ENCODE results near the gene CMPK2. TPM values are rescaled to one million over a fixed set of nuclear protein-coding genes. Genes with fewer than 3 reads are reported as not detected.

The CMPK2 gene
- total and polyA plus RNA-seq, 9 of the 15 experiments (the other 6 are each of a cell fraction or from before 2014, with no cell fraction given): 2.6 to 10.5 (median 5.0) TPM

DNA sequence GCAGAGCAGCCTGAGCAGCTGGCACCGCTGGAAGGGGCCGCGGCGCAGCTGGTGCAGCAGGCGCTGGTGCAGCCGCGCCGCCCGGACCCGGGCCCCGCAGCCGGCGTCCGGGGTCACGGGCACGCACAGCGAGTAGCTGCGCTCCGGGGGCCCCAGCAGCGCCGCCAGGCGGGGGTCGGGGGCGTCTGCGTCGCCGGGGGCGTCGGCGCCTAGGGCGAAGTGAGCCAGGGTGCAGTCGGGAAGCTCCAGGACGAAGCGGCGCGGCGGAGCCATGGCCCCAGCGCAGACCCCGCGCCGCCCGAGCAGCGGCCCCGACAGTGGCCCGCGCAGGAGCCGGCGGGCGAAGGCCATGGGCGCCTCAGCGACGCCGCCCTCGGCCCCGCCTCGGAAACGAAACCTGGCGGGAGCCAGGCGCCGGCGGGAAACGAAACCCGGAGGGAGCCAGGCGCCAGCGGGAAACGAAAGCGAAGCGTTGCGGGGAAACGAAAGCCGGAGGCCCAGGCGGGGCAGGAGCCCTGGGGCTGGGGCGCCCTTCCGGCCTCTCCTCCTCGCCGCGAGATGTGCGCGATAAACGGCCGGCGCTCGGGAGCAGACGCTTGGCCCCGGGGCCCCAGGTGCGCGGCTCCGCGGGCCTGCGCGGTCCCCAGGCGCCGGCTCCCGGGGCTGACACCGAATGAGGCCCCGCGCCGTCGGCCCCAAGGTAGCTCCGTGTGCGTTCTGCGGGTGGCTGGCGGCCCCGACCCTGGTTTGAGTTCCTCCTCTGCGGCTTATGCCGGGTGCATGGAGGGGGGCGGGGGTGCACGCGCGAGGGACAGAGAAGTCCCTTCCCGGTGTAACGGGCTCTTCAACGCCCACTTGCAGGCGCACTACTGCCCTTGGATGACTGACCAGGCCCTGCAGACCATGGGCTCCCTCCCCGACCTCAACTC is at the start of gene CMPK2 (continued):
- TF ChIP-seq, protein P1, sequence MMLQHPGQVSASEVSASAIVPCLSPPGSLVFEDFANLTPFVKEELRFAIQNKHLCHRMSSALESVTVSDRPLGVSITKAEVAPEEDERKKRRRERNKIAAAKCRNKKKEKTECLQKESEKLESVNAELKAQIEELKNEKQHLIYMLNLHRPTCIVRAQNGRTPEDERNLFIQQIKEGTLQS (IDR thresholded peaks at IDR 0.05): no peak
- TF ChIP-seq, protein P1 (CRISPR knock-in tag; conservative IDR thresholded peaks at IDR 0.05): no peak
- TF ChIP-seq, protein P2, sequence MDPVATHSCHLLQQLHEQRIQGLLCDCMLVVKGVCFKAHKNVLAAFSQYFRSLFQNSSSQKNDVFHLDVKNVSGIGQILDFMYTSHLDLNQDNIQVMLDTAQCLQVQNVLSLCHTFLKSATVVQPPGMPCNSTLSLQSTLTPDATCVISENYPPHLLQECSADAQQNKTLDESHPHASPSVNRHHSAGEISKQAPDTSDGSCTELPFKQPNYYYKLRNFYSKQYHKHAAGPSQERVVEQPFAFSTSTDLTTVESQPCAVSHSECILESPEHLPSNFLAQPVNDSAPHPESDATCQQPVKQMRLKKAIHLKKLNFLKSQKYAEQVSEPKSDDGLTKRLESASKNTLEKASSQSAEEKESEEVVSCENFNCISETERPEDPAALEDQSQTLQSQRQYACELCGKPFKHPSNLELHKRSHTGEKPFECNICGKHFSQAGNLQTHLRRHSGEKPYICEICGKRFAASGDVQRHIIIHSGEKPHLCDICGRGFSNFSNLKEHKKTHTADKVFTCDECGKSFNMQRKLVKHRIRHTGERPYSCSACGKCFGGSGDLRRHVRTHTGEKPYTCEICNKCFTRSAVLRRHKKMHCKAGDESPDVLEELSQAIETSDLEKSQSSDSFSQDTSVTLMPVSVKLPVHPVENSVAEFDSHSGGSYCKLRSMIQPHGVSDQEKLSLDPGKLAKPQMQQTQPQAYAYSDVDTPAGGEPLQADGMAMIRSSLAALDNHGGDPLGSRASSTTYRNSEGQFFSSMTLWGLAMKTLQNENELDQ (CRISPR knock-in tag; IDR thresholded peaks at IDR 0.05; ENCODE audit: borderline replicate concordance): no peak
- TF ChIP-seq RBM14 (IDR thresholded peaks at IDR 0.05; ENCODE audit: borderline replicate concordance, insufficient read depth, low read depth, low read length): peak; percentile 81; the same call in 1 of the 2 replicates
- no peak for TF ChIP-seq EZH2 (IDR thresholded peaks at IDR 0.05; ENCODE audit: borderline replicate concordance, low read depth, low read length)
- TF ChIP-seq MEF2A (IDR thresholded peaks at IDR 0.05; ENCODE audit: control insufficient read depth, low read depth, low read length): no peak
- TF ChIP-seq, protein P3, sequence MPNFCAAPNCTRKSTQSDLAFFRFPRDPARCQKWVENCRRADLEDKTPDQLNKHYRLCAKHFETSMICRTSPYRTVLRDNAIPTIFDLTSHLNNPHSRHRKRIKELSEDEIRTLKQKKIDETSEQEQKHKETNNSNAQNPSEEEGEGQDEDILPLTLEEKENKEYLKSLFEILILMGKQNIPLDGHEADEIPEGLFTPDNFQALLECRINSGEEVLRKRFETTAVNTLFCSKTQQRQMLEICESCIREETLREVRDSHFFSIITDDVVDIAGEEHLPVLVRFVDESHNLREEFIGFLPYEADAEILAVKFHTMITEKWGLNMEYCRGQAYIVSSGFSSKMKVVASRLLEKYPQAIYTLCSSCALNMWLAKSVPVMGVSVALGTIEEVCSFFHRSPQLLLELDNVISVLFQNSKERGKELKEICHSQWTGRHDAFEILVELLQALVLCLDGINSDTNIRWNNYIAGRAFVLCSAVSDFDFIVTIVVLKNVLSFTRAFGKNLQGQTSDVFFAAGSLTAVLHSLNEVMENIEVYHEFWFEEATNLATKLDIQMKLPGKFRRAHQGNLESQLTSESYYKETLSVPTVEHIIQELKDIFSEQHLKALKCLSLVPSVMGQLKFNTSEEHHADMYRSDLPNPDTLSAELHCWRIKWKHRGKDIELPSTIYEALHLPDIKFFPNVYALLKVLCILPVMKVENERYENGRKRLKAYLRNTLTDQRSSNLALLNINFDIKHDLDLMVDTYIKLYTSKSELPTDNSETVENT (CRISPR knock-in tag; IDR thresholded peaks at IDR 0.05): no peak
- TF ChIP-seq TCF7L2 (IDR thresholded peaks at IDR 0.05; ENCODE audit: low read depth, low read length): no peak
- no peak for TF ChIP-seq MTA2 (IDR thresholded peaks at IDR 0.05; ENCODE audit: low read depth)
- TF ChIP-seq DNMT1 (IDR thresholded peaks at IDR 0.05): no peak
- TF ChIP-seq, protein P4, sequence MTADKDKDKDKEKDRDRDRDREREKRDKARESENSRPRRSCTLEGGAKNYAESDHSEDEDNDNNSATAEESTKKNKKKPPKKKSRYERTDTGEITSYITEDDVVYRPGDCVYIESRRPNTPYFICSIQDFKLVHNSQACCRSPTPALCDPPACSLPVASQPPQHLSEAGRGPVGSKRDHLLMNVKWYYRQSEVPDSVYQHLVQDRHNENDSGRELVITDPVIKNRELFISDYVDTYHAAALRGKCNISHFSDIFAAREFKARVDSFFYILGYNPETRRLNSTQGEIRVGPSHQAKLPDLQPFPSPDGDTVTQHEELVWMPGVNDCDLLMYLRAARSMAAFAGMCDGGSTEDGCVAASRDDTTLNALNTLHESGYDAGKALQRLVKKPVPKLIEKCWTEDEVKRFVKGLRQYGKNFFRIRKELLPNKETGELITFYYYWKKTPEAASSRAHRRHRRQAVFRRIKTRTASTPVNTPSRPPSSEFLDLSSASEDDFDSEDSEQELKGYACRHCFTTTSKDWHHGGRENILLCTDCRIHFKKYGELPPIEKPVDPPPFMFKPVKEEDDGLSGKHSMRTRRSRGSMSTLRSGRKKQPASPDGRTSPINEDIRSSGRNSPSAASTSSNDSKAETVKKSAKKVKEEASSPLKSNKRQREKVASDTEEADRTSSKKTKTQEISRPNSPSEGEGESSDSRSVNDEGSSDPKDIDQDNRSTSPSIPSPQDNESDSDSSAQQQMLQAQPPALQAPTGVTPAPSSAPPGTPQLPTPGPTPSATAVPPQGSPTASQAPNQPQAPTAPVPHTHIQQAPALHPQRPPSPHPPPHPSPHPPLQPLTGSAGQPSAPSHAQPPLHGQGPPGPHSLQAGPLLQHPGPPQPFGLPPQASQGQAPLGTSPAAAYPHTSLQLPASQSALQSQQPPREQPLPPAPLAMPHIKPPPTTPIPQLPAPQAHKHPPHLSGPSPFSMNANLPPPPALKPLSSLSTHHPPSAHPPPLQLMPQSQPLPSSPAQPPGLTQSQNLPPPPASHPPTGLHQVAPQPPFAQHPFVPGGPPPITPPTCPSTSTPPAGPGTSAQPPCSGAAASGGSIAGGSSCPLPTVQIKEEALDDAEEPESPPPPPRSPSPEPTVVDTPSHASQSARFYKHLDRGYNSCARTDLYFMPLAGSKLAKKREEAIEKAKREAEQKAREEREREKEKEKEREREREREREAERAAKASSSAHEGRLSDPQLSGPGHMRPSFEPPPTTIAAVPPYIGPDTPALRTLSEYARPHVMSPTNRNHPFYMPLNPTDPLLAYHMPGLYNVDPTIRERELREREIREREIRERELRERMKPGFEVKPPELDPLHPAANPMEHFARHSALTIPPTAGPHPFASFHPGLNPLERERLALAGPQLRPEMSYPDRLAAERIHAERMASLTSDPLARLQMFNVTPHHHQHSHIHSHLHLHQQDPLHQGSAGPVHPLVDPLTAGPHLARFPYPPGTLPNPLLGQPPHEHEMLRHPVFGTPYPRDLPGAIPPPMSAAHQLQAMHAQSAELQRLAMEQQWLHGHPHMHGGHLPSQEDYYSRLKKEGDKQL (CRISPR knock-in tag; IDR thresholded peaks at IDR 0.05; ENCODE audit: borderline replicate concordance): no peak
- no peak for TF ChIP-seq ZNF75A (CRISPR knock-in tag; IDR thresholded peaks at IDR 0.05)
- no peak; the same call in 1 of the 2 replicates for TF ChIP-seq ZNF12 (CRISPR knock-in tag; IDR thresholded peaks at IDR 0.05)
- TF ChIP-seq NCOA1 (IDR thresholded peaks at IDR 0.05; ENCODE audit: low read depth): no peak
- no peak for TF ChIP-seq TEAD2 (tag; IDR thresholded peaks at IDR 0.05)

Data from K562 (cell line).